Stimulated activated effector memory CD8-positive, alpha-beta T cell treated with anti-CD3 and anti-CD28 coated beads, Interleukin-12 subunit alpha, Interleukin-12 subunit beta, amount 100 ng/mL, for 72 hours (primary cell): ENCODE data around the gene CSTPP1.

Experiments used
- ATAC-seq: fragments of 150-1000 bp; cut with Tn5 transposase; 2 replicates; pipeline ENCODE4 v1.10.0; 2021
- DNase-seq, 2 donors: peaks; one replicate each; pipeline ENCODE4 v3.0.0; 2021 to 2022; ENCODE audit warnings: low spot score in 2 of 2
- H3K27ac Mint-ChIP-seq: one replicate; pipeline ENCODE4 v1.8.0; 2022; ENCODE audit warnings: mild to moderate bottlenecking, mixed read lengths
- H3K36me3 Mint-ChIP-seq: one replicate; pipeline ENCODE4 v1.8.0; 2022; ENCODE audit warnings: mild to moderate bottlenecking, mixed read lengths
- H3K4me1 Mint-ChIP-seq: one replicate; pipeline ENCODE4 v1.8.0; 2022; ENCODE audit warnings: mixed read lengths
- H3K4me3 Mint-ChIP-seq: one replicate; pipeline ENCODE4 v1.8.0; 2022; ENCODE audit warnings: mild to moderate bottlenecking, mixed read lengths
- H3K9me3 Mint-ChIP-seq: one replicate; pipeline ENCODE4 v1.8.0; 2022; ENCODE audit warnings: mixed read lengths

The CSTPP1 gene

GRCh38 chr11:46936138-46937110, at the start of gene CSTPP1:
Gene CSTPP1 (plus strand): TSS chr11:46936761. CDS start chr11:46936806, 45 bp downstream.
- H3K36me3 Mint-ChIP-seq, result peaks cover 11% of the 10 kb centered on the region
- ATAC-seq (peak; percentile 100), DNase-seq (peak; percentile 94 to 97)
- H3K4me1 Mint-ChIP-seq, result peaks cover 14% of the 10 kb centered on the region
- no peaks in the 10 kb centered on the region for H3K9me3 Mint-ChIP-seq
- H3K4me3 Mint-ChIP-seq, result peak within 1 kb of the TSS; percentile 80
- H3K27ac Mint-ChIP-seq, result peak within 1 kb of the TSS; percentile 86

GRCh38 chr11:46888636-46889035, 47.9 kb upstream of the CSTPP1 start:
- H3K4me3 Mint-ChIP-seq, result no peak overlapping the region
- ATAC-seq (no peak), DNase-seq (no peak)
- H3K27ac Mint-ChIP-seq, result no peak overlapping the region
- no peaks in the 10 kb centered on the region for H3K9me3 Mint-ChIP-seq
- no peaks in the 10 kb centered on the region for H3K4me1 Mint-ChIP-seq
- H3K36me3 Mint-ChIP-seq, result no peaks in the 10 kb centered on the region

- no peak overlapping the region for H3K27ac Mint-ChIP-seq
- no peak for DNase-seq
- H3K4me3 Mint-ChIP-seq, result no peak overlapping the region
- ATAC-seq, result no peak
- H3K4me1 Mint-ChIP-seq, result no peaks in the 10 kb centered on the region
- H3K36me3 Mint-ChIP-seq, result no peaks in the 10 kb centered on the region
- no peaks in the 10 kb centered on the region for H3K9me3 Mint-ChIP-seq
These were observed 47.3 kb upstream of the CSTPP1 start for GRCh38 chr11:46889251-46889650.

GRCh38 chr11:46889689-46890475, 46.7 kb upstream of the CSTPP1 start:
- peak; percentile 68 to 88 for DNase-seq
- H3K27ac Mint-ChIP-seq, result peak overlapping the region; percentile 48
- H3K9me3 Mint-ChIP-seq, result no peaks in the 10 kb centered on the region
- no peaks in the 10 kb centered on the region for H3K36me3 Mint-ChIP-seq
- H3K4me1 Mint-ChIP-seq, result no peaks in the 10 kb centered on the region
- peak; percentile 82 for ATAC-seq
- H3K4me3 Mint-ChIP-seq, result no peak overlapping the region

GRCh38 chr11:46890665-46891064, 45.9 kb upstream of the CSTPP1 start:
- Mint-ChIP-seq H3K36me3 (no peaks in the 10 kb centered on the region), H3K4me3 (no peak overlapping the region), H3K27ac (no peak overlapping the region), H3K4me1 (no peaks in the 10 kb centered on the region), H3K9me3 (no peaks in the 10 kb centered on the region)
- ATAC-seq (no peak), DNase-seq (no peak)

GRCh38 chr11:46892109-46892508, 44.5 kb upstream of the CSTPP1 start:
- no peak overlapping the region for H3K27ac Mint-ChIP-seq
- H3K36me3 Mint-ChIP-seq, result no peaks in the 10 kb centered on the region
- H3K4me1 Mint-ChIP-seq, result no peaks in the 10 kb centered on the region
- no peak for DNase-seq
- ATAC-seq, result no peak
- no peak overlapping the region for H3K4me3 Mint-ChIP-seq
- no peaks in the 10 kb centered on the region for H3K9me3 Mint-ChIP-seq

- no peak overlapping the region for H3K27ac Mint-ChIP-seq
- no peaks in the 10 kb centered on the region for H3K4me1 Mint-ChIP-seq
- DNase-seq, result no peak
- H3K36me3 Mint-ChIP-seq, result no peaks in the 10 kb centered on the region
- H3K4me3 Mint-ChIP-seq, result no peak overlapping the region
- ATAC-seq, result no peak
- H3K9me3 Mint-ChIP-seq, result no peaks in the 10 kb centered on the region
These were observed 43.7 kb upstream of the CSTPP1 start for GRCh38 chr11:46892838-46893237.

GRCh38 chr11:46894506-46894905, 42.1 kb upstream of the CSTPP1 start:
- Mint-ChIP-seq H3K4me3 (no peak overlapping the region), H3K27ac (no peak overlapping the region), H3K36me3 (no peaks in the 10 kb centered on the region), H3K4me1 (no peaks in the 10 kb centered on the region), H3K9me3 (no peaks in the 10 kb centered on the region)
- DNase-seq (no peak), ATAC-seq (no peak)

GRCh38 chr11:46894961-46895360, 41.6 kb upstream of the CSTPP1 start:
- Mint-ChIP-seq H3K9me3 (no peaks in the 10 kb centered on the region), H3K27ac (no peak overlapping the region), H3K4me1 (no peaks in the 10 kb centered on the region), H3K4me3 (no peak overlapping the region), H3K36me3 (no peaks in the 10 kb centered on the region)
- ATAC-seq, result no peak
- no peak for DNase-seq

- Mint-ChIP-seq H3K4me3 (no peak overlapping the region), H3K4me1 (no peaks in the 10 kb centered on the region), H3K9me3 (no peaks in the 10 kb centered on the region), H3K36me3 (no peaks in the 10 kb centered on the region), H3K27ac (no peak overlapping the region)
- ATAC-seq (no peak), DNase-seq (no peak)
These were observed 40.7 kb upstream of the CSTPP1 start for GRCh38 chr11:46895821-46896220.

GRCh38 chr11:46896719-46897406, 39.7 kb upstream of the CSTPP1 start:
- Mint-ChIP-seq H3K36me3 (no peaks in the 10 kb centered on the region), H3K4me1 (no peaks in the 10 kb centered on the region), H3K4me3 (no peak overlapping the region), H3K9me3 (no peaks in the 10 kb centered on the region), H3K27ac (no peak overlapping the region)
- DNase-seq, result no peak
- peak; percentile 43 for ATAC-seq

GRCh38 chr11:46898396-46899095, 38.0 kb upstream of the CSTPP1 start:
- no peaks in the 10 kb centered on the region for H3K4me1 Mint-ChIP-seq
- no peaks in the 10 kb centered on the region for H3K9me3 Mint-ChIP-seq
- ATAC-seq, result no peak
- no peak overlapping the region for H3K4me3 Mint-ChIP-seq
- no peaks in the 10 kb centered on the region for H3K36me3 Mint-ChIP-seq
- no peak overlapping the region for H3K27ac Mint-ChIP-seq
- no peak for DNase-seq

GRCh38 chr11:46899501-46900025, 37.0 kb upstream of the CSTPP1 start:
- ATAC-seq (no peak), DNase-seq (no peak)
- Mint-ChIP-seq H3K27ac (no peak overlapping the region), H3K4me1 (no peaks in the 10 kb centered on the region), H3K9me3 (no peaks in the 10 kb centered on the region), H3K4me3 (no peak overlapping the region), H3K36me3 (no peaks in the 10 kb centered on the region)

- H3K36me3 Mint-ChIP-seq, result no peaks in the 10 kb centered on the region
- no peaks in the 10 kb centered on the region for H3K9me3 Mint-ChIP-seq
- no peak for ATAC-seq
- H3K27ac Mint-ChIP-seq, result no peak overlapping the region
- no peak overlapping the region for H3K4me3 Mint-ChIP-seq
- H3K4me1 Mint-ChIP-seq, result no peaks in the 10 kb centered on the region
- no peak for DNase-seq
These were observed 36.3 kb upstream of the CSTPP1 start for GRCh38 chr11:46900091-46900746.
